OCI-LY3 (cell line): Measurements from ENCODE around the gene UGP2.

Source experiments
- CTCF ChIP-seq: fragments of 200-600, 300-600 bp; sonication (generic); IDR thresholded peaks from 2 replicates; pipeline ENCODE4 v1.5.1; 2014; ENCODE audit warnings: antibody characterized with exemption, low read length, low read depth
- EZH2phosphoT487 ChIP-seq: fragments of 200-600 bp; shearing (Covaris generic); IDR thresholded peaks from 2 replicates; pipeline ENCODE4 v1.6.1; 2018; ENCODE audit warnings: antibody characterized with exemption, mixed run types, low read depth

DNA sequence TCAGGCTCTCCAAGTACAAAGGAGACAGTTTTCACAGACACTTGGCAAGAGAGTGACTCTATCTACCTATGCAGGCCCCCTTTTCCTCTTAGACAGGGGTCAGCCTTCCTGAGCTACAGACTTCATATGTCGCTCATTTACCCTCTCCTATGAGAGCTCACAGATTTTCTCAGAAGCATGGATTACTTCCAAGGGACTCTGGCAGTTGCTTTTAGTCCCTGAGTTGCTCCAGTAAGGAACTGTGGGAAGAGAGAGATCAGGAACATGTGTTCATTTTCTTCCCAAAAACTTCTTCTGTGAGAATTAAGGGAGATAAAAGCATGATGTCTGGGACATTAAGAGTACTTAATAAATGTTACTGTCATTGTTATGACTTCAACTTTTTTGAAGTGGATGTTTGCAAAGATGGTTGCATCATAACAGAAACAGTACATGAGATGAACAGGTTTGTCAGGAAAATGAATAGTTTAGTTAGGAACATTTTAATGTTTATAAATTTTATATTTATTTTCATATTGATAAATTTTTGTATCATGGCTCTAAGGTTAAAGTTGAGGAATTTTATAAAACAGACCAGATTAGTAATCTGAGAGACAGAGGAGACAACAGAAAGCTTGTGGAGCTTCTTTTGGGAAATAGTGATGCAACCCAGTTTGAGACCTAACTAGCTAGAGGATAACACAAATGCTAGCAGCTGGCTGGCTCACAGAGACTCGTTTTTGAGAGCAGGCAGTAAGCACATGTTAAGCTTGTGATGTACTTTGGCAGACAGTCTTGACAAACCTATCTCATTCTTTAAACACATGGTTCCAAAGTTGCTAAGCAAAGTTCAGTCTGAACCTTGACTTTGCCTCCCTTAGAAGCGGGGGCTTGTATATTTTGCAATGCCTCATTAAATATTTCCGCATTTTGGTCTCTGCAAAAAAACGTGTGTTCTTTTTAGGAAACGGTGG, 21.7 kb upstream of the UGP2 start:
- TF ChIP-seq CTCF, result no peak
- no peak for TF ChIP-seq EZH2phosphoT487
